ENCODE measurements around the gene LRMDA. TPM values are rescaled to one million over a fixed set of nuclear protein-coding genes. Genes with fewer than 3 reads are reported as not detected.

The LRMDA gene
- total and polyA plus RNA-seq, 2 of the 8 experiments (the other 6 are each of a cell fraction or from before 2014, with no cell fraction given): 0.86 to 2.8 TPM

DNA sequence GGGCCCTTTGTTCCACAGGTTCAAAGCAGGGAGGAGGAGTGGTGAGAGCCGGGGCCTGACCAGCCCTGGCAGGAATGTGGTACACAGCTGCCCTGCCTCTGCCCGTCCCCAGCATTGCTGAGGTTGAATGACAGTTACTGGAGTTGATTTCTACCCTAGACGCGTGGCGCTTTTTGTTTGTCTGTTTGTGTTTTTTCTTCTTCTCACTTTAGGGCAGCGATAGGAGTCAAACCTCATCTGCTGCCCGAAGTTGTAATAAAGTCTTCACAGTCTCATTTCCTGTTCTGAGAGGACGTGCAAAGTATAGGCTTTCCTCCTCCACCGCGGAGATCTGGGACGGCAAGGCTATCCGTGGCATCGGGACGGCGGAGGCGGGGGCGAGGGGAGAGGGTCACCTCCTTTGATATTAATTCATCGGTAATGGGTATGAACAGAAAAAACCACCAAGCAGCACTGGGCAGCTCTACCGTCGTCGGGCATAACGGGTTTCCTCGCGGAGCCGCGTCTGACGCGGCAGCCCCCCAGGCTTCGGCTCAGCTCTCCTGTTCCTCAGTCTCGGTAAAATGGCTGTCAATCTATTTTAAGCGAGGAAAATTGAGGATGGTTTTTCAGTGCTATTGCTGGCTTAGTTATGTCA is 160.8 kb downstream of the LRMDA start:
- Histone ChIP-seq H3K23ac (ENCODE audit: insufficient read length) (no peak overlapping the region), H3K27ac (ENCODE audit: low read depth, low read length) (no peak overlapping the region), H2AK5ac (ENCODE audit: low read depth, low read length) (no peak overlapping the region), H3K4me1 (replicated peaks in 1 of 4; ENCODE audit: control insufficient read depth in 3 of 4, insufficient read depth in 4 of 4, low read length in 3 of 4) (peaks cover 0 to 5% (median 1%) of the 10 kb centered on the region in 4 experiments; a peak in 5 of 7 replicates), H3K9me3 (ENCODE audit: insufficient read depth in 2 of 2, low read depth in 1 of 2, low read length in 1 of 2) (no peaks in the 10 kb centered on the region), H3K4me3 (ENCODE audit: extremely low read depth in 1 of 4, insufficient read depth in 2 of 4, low read depth in 3 of 4, low read length in 4 of 4) (no peak overlapping the region), H2BK120ac (replicated peaks; ENCODE audit: low read depth, low read length) (no peak overlapping the region), H2BK12ac (ENCODE audit: low read depth, low read length) (no peak overlapping the region), H4K20me1 (replicated peaks in 1 of 2; ENCODE audit: control insufficient read depth in 1 of 2, insufficient read depth in 2 of 2, low read length in 2 of 2) (no peaks in the 10 kb centered on the region), H3K79me2 (ENCODE audit: control insufficient read depth in 1 of 2, insufficient read depth in 2 of 2, low read length in 2 of 2) (no peaks in the 10 kb centered on the region), H4K91ac (replicated peaks; ENCODE audit: insufficient read length, low read length) (no peak overlapping the region), H3K27me3 (replicated peaks in 1 of 4; ENCODE audit: control insufficient read depth in 3 of 4, extremely low read depth in 1 of 4, insufficient read depth in 3 of 4, low read length in 3 of 4) (no peaks in the 10 kb centered on the region; a peak in 1 of 7 replicates), H3K14ac (ENCODE audit: insufficient read length) (no peak overlapping the region), H2BK20ac (ENCODE audit: low read length) (no peak overlapping the region), H4K5ac (ENCODE audit: insufficient read length, low read depth, low read length) (no peak overlapping the region), H3K4me2 (ENCODE audit: insufficient read depth in 1 of 2, low read depth in 2 of 2, low read length in 2 of 2) (no peak overlapping the region), H3K23me2 (ENCODE audit: low read depth, low read length) (no peaks in the 10 kb centered on the region), H2BK5ac (ENCODE audit: low read depth, low read length) (no peak overlapping the region), H2BK15ac (ENCODE audit: low read length) (no peak overlapping the region), H3K79me1 (ENCODE audit: low read depth, low read length) (no peaks in the 10 kb centered on the region), H2AFZ (ENCODE audit: low read length) (no peak overlapping the region), H3K36me3 (ENCODE audit: control insufficient read depth in 2 of 4, insufficient read depth in 4 of 4, low read length in 3 of 4) (no peaks in the 10 kb centered on the region), H3K9ac (replicated peaks in 1 of 4; ENCODE audit: extremely low read depth in 1 of 4, low read depth in 3 of 4, low read length in 3 of 4) (no peak overlapping the region), H3K56ac (replicated peaks; ENCODE audit: insufficient read length, low read depth, low read length) (no peak overlapping the region), H4K8ac (ENCODE audit: extremely low read depth, insufficient read depth, low read length) (no peak overlapping the region), H3K18ac (ENCODE audit: extremely low read depth, low read length) (no peak overlapping the region), H3K4ac (replicated peaks; ENCODE audit: insufficient read length, low read depth, low read length) (no peak overlapping the region)
- ChIA-PET CTCF (ENCODE audit: partially characterized antibody) (interaction anchor here (1.1 to 2.7 kb wide), 6 partner anchors 10 to 163 kb away, joined by 3 to 16 read pairs (median 6); no protein-coding TSS in a partner anchor), POLR2A (ENCODE audit: partially characterized antibody) (no interaction called here)
- no peak for DNase-seq (ENCODE audit: low read depth in 1 of 2, low spot score in 2 of 2)
- WGBS, 2 experiments (ENCODE audit: extremely low coverage in 1 of 2, insufficient coverage in 1 of 2, insufficient read length in 1 of 2, insufficient replicate concordance in 2 of 2, low coverage in 1 of 2, low lambda C conversion rate in 2 of 2, missing lambda C conversion rate in 1 of 2): 94% methylated on average over 31 of the region's 31 CpGs; no CpG with 5 or more reads in 1 of the 2 experiments
- no peak for FAIRE-seq
- no peak for TF ChIP-seq SIX5 (IDR thresholded peaks at IDR 0.05; ENCODE audit: low read depth, low read length)
- no peak for TF ChIP-seq RAD21 (IDR thresholded peaks at IDR 0.05 in 1 of 2, conservative IDR thresholded peaks at IDR 0.05 in 1 of 2; ENCODE audit: low read depth in 2 of 2, low read length in 2 of 2)
- TF ChIP-seq, protein P1, sequence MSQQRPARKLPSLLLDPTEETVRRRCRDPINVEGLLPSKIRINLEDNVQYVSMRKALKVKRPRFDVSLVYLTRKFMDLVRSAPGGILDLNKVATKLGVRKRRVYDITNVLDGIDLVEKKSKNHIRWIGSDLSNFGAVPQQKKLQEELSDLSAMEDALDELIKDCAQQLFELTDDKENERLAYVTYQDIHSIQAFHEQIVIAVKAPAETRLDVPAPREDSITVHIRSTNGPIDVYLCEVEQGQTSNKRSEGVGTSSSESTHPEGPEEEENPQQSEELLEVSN (IDR thresholded peaks at IDR 0.05): no peak
- TF ChIP-seq CREB1 (IDR thresholded peaks at IDR 0.05): no peak
- TF ChIP-seq MAFK (IDR thresholded peaks at IDR 0.05; ENCODE audit: low read depth, low read length): no peak
- no peak for TF ChIP-seq TBP (IDR thresholded peaks at IDR 0.05; ENCODE audit: low read depth, low read length)
- no peak for TF ChIP-seq SIRT6 (IDR thresholded peaks at IDR 0.05; ENCODE audit: low read length)
- no peak for TF ChIP-seq CBX5 (IDR thresholded peaks at IDR 0.05; ENCODE audit: low read depth, low read length)
- TF ChIP-seq CBX8 (IDR thresholded peaks at IDR 0.05; ENCODE audit: borderline replicate concordance, low read depth, low read length): no peak
- TF ChIP-seq HDAC6 (IDR thresholded peaks at IDR 0.05; ENCODE audit: low read depth, low read length): no peak
- no peak for TF ChIP-seq SRF (IDR thresholded peaks at IDR 0.05; ENCODE audit: low read depth, low read length)
- TF ChIP-seq RBBP5 (IDR thresholded peaks at IDR 0.05; ENCODE audit: borderline replicate concordance, low read depth, low read length): no peak
- no peak for TF ChIP-seq RXRA (IDR thresholded peaks at IDR 0.05; ENCODE audit: insufficient read depth, low read depth, low read length)
- TF ChIP-seq POLR2AphosphoS5 (IDR thresholded peaks at IDR 0.05; ENCODE audit: low read depth, low read length): no peak
